Non-pigmented ciliary epithelial cell (primary cell): ENCODE measurements around the gene BUB1.
"Not testable (repeated sequence)": the region's sequence is repeated elsewhere in the genome, so short reads cannot be mapped to it uniquely, and the experiment has no call there.

ENCODE experiments used
- DNase-seq: peaks from one replicate; pipeline ENCODE4 v3.0.0-alpha.2; 2010; ENCODE audit warnings: low read depth

The BUB1 gene

GRCh38 chr2:110655701-110656100 is 22.2 kb downstream of the BUB1 start:
- no peak for DNase-seq

GRCh38 chr2:110653861-110654260 is 24.0 kb downstream of the BUB1 start:
- DNase-seq = no peak

- no peak for DNase-seq
Measured at GRCh38 chr2:110650346-110650745, 27.5 kb downstream of the BUB1 start.

GRCh38 chr2:110647777-110648176 is 30.1 kb downstream of the BUB1 start:
- DNase-seq = no peak

GRCh38 chr2:110645616-110646015 is 32.2 kb downstream of the BUB1 start:
- no peak for DNase-seq

GRCh38 chr2:110644357-110644756 is 33.5 kb downstream of the BUB1 start:
- DNase-seq = no peak

- no peak for DNase-seq
Measured at GRCh38 chr2:110642360-110642759, 35.5 kb downstream of the BUB1 start.

GRCh38 chr2:110639972-110640371 is 37.9 kb downstream of the BUB1 start:
- no peak for DNase-seq

GRCh38 chr2:110638952-110639695 is 38.7 kb downstream of the BUB1 start:
- no peak for DNase-seq

- no peak for DNase-seq
Measured at GRCh38 chr2:110638004-110638403, 39.9 kb downstream of the BUB1 start.

- no peak for DNase-seq
Measured at GRCh38 chr2:110637093-110637492, 40.8 kb downstream of the BUB1 start.

GRCh38 chr2:110635949-110636628 is 41.8 kb downstream of the BUB1 start:
- DNase-seq = not testable (repeated sequence)

GRCh38 chr2:110627348-110627747 is 50.5 kb downstream of the BUB1 start:
- not testable (repeated sequence) for DNase-seq

- not testable (repeated sequence) for DNase-seq
Measured at GRCh38 chr2:110619326-110619939, 58.4 kb downstream of the BUB1 start.

- not testable (repeated sequence) for DNase-seq
Measured at GRCh38 chr2:110613927-110614326, 63.9 kb downstream of the BUB1 start.

- DNase-seq = not testable (repeated sequence)
Measured at GRCh38 chr2:110610613-110611250, 67.1 kb downstream of the BUB1 start.

- not testable (repeated sequence) for DNase-seq
Measured at GRCh38 chr2:110609843-110610612, 67.8 kb downstream of the BUB1 start.

GRCh38 chr2:110608788-110609502 is 68.9 kb downstream of the BUB1 start:
- DNase-seq = not testable (repeated sequence)

GRCh38 chr2:110605057-110605456 is 72.8 kb downstream of the BUB1 start:
- not testable (repeated sequence) for DNase-seq

GRCh38 chr2:110603917-110604591 is 73.8 kb downstream of the BUB1 start:
- DNase-seq = not testable (repeated sequence)
